GM19351 (cell line): ENCODE data around the gene SMIM17.
"Not testable (repeated sequence)": the region's sequence is repeated elsewhere in the genome, so short reads cannot be mapped to it uniquely, and the experiment has no call there.

ENCODE experiments used
- ATAC-seq: cut with Tn5 transposase; IDR thresholded peaks from one replicate; pipeline ENCODE4 v1.9.1; 2021; ENCODE audit warnings: mild to moderate bottlenecking, moderate library complexity; ENCODE audit not compliant: unreplicated experiment

Gene SMIM17

GRCh38 chr19:56654151-56654550, 11.2 kb downstream of the SMIM17 start:
- ATAC-seq = no peak

DNA sequence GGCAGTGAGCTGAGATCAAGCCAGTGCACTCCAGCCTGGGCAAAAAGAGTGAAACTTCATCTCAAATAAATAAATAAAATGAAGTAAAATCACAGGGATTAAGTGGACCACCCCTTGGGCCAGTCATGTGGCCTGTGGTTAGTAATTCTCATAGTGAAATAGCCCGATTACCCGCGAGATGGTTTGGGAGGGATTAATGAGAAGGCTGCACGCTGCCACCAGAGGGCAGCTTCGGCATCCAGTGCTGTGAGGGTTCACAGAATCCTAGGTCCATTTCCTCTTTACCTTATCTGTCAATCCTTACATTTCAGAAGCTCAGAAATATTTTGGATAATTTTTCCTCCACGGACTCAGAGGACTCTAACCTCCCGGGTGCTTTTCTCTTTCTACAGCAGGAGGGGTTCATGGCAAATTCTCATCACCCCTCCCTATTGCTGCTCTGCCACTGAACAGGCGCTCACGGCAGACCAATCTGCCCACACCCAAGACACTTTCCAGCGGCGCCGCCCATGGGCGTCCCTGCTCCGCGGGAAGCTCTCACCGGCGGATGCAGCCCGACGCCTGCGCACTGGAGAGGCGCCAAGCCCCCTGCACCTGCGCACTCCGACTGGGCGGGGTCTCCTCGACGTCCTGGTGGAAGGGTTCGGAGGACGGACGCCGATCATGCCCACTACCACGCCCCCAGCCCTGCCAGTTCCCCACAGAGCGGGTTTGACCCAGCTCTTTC, 17.6 kb downstream of the SMIM17 start:
- ATAC-seq = no peak

DNA sequence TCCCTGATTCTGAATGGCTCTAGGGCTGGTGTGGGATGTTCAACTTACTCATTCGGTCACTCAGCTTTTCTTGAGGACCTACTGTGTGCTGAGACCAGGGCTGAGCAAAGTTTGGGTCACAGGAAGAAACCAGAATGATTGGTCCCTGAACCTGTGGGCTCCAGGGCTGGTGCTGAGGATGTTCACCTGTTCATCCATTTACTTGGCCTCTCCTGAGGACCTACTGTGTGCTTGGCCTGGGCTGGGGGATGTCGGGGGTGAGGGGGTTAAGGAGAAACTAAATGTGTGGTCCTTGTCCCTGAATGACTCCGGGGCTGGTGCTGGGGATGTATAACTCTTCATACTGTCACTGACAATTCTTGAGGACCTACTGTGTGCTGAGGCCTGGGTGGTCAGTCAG, 18.3 kb downstream of the SMIM17 start:
- no peak for ATAC-seq

GRCh38 chr19:56663931-56664500, 21.1 kb downstream of the SMIM17 start:
- no peak for ATAC-seq

DNA sequence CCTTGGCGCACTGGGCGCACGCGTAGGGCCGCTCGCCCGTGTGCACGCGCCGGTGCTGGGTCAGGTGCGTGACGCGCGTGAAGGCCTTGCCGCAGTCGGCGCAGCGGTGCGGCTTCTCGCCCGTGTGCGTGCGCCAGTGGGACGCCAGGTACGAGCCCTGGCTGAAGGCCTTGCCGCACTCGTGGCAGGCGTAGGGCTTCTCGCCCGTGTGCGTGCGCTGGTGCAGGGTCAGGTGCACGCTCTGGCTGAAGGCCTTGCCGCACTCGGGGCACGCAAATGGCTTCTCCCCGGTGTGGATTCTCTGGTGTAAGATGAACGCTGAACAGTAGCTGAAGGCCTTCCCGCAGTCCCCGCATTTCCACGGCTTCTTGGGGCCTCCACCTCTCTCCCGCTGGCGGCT, 21.6 kb downstream of the SMIM17 start:
- ATAC-seq = no peak

- ATAC-seq = no peak
Observed at GRCh38 chr19:56667311-56667870, 24.4 kb downstream of the SMIM17 start.

GRCh38 chr19:56668676-56669075, 25.7 kb downstream of the SMIM17 start:
- ATAC-seq = no peak

DNA sequence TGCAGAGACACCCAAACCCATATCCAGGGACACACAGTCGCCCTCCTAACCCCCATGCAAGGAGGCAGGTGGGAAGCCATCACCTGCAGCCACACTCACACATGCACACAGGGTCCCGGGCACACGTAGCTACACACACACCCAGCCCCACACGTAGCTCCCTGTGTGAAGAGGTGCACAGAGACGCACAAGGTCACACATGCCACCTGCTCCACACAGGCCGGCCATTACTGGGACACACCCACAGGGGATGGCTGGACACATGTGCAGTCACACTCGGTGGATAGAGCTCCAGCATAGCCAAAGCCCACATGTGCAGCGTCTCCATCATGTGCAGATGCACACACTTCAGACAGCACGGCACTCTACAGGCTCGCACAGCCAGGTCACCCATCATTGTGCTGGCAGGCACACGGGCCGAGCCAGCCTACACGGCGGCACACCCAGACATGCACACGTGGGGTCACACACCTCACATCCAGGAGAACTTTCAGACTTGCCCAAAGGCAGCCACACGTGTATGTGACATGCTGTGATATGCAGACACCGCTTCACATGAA, 27.5 kb downstream of the SMIM17 start:
- ATAC-seq = no peak

- ATAC-seq = no peak
Observed at GRCh38 chr19:56670961-56671612, 28.1 kb downstream of the SMIM17 start.

- ATAC-seq = no peak
Observed at GRCh38 chr19:56671613-56671994, 28.6 kb downstream of the SMIM17 start, which contains the start of gene ZNF835. Gene ZNF835 (minus strand): TSS chr19:56671757. CDS start chr19:56665198, 6,559 bp downstream.

- ATAC-seq = not testable (repeated sequence)
Observed at GRCh38 chr19:56672610-56673009, 29.7 kb downstream of the SMIM17 start.

- no peak for ATAC-seq
Observed at GRCh38 chr19:56678205-56678604, 35.2 kb downstream of the SMIM17 start.

DNA sequence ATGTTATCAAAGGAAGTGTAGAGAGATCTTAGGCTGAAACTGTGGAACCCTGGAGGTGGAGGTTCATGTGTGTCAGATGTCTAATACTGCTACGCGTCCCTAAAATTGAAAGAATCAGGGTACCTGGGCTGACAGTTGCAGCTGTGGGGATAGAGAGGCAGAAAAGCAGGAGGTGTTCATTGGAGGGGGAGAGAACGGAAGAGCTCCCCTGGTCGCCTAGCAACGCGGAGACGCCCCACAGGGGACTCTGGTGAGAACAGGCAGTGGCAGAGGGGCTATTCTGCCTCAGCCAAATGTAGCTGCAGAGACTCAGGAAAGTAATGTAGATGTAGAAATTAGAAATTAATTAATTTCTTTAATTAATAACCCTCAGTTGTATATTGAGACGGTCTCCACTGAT, 38.7 kb downstream of the SMIM17 start:
- no peak for ATAC-seq

DNA sequence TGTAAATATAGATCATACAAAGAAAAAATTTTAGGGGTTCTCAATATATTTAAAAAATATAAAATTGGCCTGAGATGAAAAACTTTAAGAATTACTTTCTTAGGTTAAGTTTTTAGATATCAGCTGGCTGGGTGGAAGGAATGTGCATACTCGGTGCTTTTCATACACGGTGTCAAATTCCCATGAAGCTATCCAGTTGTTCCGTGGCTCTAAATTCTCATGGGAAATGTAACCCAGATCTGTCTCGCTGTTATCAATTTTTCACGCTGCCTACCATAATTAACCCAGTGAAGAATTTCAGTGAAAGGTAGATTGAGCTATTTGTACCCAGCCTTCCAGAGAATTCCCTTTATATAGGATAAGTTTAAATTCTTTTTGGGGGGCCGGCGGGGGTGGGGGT, 40.2 kb downstream of the SMIM17 start:
- ATAC-seq = no peak

DNA sequence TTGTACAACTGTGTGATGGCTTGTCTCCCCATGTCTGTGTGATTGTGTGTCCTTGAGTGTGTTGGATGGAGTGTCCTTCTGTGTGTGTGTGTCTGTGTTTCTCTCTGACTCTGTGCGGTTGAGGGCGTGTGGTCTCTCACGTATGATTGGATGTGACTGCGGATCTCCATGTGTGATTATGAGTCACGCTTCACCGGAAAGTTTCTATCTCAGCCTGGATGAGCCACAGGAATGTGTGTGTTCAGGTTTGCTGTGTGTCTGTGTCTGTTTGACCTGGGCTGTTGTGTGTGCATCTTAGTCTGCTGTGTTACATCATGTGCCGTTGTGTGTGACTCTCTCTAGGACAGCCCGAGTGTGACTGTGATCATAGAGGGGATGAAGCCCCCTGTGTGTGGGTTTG, 44.1 kb downstream of the SMIM17 start:
- ATAC-seq = no peak

GRCh38 chr19:56689198-56689597, 46.2 kb downstream of the SMIM17 start:
- ATAC-seq = no peak

- ATAC-seq = no peak
Observed at GRCh38 chr19:56690670-56691069, 47.7 kb downstream of the SMIM17 start.

GRCh38 chr19:56692206-56692895, 49.4 kb downstream of the SMIM17 start:
- ATAC-seq = no peak

- no peak for ATAC-seq
Observed at GRCh38 chr19:56699552-56699951, 56.6 kb downstream of the SMIM17 start.

GRCh38 chr19:56701895-56702294, 58.9 kb downstream of the SMIM17 start:
- ATAC-seq = no peak

DNA sequence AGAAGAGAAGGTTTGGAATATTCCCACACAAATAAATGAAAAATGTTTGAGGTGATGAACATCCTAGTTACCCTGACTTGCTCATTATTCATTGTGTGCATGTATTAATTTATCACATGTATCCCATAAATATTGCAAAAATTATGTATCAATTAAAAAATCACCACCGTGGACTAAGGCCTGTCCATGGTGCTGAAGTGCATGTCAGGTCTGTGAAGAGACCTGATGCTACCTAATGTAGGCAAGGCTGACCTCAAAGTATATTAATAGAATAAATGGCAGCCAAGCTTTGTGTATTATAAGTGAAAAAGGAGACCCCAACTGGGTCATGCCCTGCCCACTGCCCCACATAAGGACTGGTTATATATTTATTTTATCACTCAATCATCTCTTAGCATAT, 63.0 kb downstream of the SMIM17 start:
- ATAC-seq = no peak
